Pancreas (tissue), 10 donors: Measurements from ENCODE around the gene TBC1D7. TPM values are rescaled to one million over a fixed set of nuclear protein-coding genes. Genes with fewer than 3 reads are reported as not detected.

ENCODE experiments used
- ATAC-seq, 4 donors: fragments of 200-7000 bp; cut with Tn5 transposase; one replicate each; pipeline versions ENCODE4 v1.8.0 to v1.9.1; 2020; ENCODE audit warnings: mild to moderate bottlenecking in 4 of 4, moderate library complexity in 4 of 4
- DNase-seq, 6 donors: peaks; one replicate each; pipeline ENCODE4 v3.0.0-alpha.2; 2020
- FAIRE-seq: peaks from 2 replicates; lab custom pipeline; 2012; peaks lifted over from hg19 to GRCh38; lab: Jason Lieb, UNC
- H3K27ac ChIP-seq, 4 donors: fragments of 200-600 bp; sonication (generic); 1 replicate in 3 of 4; 2 replicates in 1 of 4; pipeline versions ENCODE4 v1.5.0 to v1.8.0; 2020
- H3K27me3 ChIP-seq, 4 donors: fragments of 200-600 bp; one replicate each; pipeline ENCODE4 v1.8.0; 2021
- H3K36me3 ChIP-seq, 3 donors: fragments of 200-600 bp; sonication (generic) in 1 of 3; one replicate each; pipeline versions ENCODE4 v1.5.0 to v1.8.0; 2020 to 2021
- H3K4me1 ChIP-seq, 3 donors: fragments of 200-600 bp; one replicate each; pipeline ENCODE4 v1.8.0; 2021
- H3K4me3 ChIP-seq, 4 donors: fragments of 200-600 bp; sonication (generic) in 2 of 4; one replicate each; pipeline versions ENCODE4 v1.5.0 to v1.8.0; 2020 to 2021
- H3K9me3 ChIP-seq, 4 donors: fragments of 200-600 bp; one replicate each; pipeline ENCODE4 v1.8.0; 2021
- WGBS, 2 donors: extraction: QIAGEN DNeasy Blood & Tissue Kit; methylation state at CpG; one replicate each; pipeline ENCODE4 v1.1.7; 2013; 5-methylcytosine and 5-hydroxymethylcytosine counted together
- intact Hi-C, 3 donors: fragments of 100-400 bp; cut with DNase I; formaldehyde crosslinking; loops; one replicate each; pipeline versions ENCODE4 v1.11.1 to v1.14.2; 2022
- polyA plus RNA-seq, 2 donors: library from polyadenylated mRNA; stranded (reverse); fragments of 200-250 nt; gene quantifications; one replicate each; pipeline ENCODE4 v1.2.3, GENCODE V29; 2013
- total RNA-seq, 6 donors: library from RNA; stranded (reverse); fragmentation: NEBNext Ultra II Directional in 4 of 6; extraction: Animal tissue kit (Norgen Biotek cat#: 25700) in 4 of 6; gene quantifications; one replicate each; pipeline versions ENCODE4 v1.2.1 to v1.2.4, GENCODE V29; 2021 to 2023
- TF ChIP-seq, protein P1 (sequence below), 4 donors: fragments of 200-600 bp; sonication (generic) in 3 of 4; IDR thresholded peaks; one replicate each; pipeline versions ENCODE4 v1.5.0 to v1.8.0; 2021; ENCODE audit warnings: antibody characterized with exemption in 4 of 4
- donor health status: healthy with polysubstance abuse.
- donor health status: DM: no; HTN: no; CAD: no; lungs with moderate emphysema.
- donor health status: DM: no; HTN: no; CAD: no.
- donor health status: control.
- donor health status: control.
- donor health status: Bipolar disorder and iron deficiency.
- donor health status: DM: yes; HTN: yes; CAD: no.
- donor health status: DM: no; HTN: no; CAD: no.
- donor health status: DM: no; HTN: no; CAD: no.
- donor health status: DM: yes; HTN: yes; CAD: no.

The TBC1D7 gene
- total and polyA plus RNA-seq, 8 donors: 3.3 to 8.4 (median 6.7) TPM

- DNase-seq (peak in 2 of 6 donors; percentile 24 to 25), ATAC-seq (peak in 3 of 4 donors; percentile 44 to 55 (median 50)), FAIRE-seq (no peak)
- H3K9me3 ChIP-seq: no peaks in the 10 kb centered on the region
- WGBS, 2 donors: 56 to 57% methylated on average over 9 of the region's 9 CpGs
- no peaks in the 10 kb centered on the region for H3K27me3 ChIP-seq
- peaks cover 0 to 11% (median 0%) of the 10 kb centered on the region in 3 donors for H3K36me3 ChIP-seq
- TF ChIP-seq, protein P1, sequence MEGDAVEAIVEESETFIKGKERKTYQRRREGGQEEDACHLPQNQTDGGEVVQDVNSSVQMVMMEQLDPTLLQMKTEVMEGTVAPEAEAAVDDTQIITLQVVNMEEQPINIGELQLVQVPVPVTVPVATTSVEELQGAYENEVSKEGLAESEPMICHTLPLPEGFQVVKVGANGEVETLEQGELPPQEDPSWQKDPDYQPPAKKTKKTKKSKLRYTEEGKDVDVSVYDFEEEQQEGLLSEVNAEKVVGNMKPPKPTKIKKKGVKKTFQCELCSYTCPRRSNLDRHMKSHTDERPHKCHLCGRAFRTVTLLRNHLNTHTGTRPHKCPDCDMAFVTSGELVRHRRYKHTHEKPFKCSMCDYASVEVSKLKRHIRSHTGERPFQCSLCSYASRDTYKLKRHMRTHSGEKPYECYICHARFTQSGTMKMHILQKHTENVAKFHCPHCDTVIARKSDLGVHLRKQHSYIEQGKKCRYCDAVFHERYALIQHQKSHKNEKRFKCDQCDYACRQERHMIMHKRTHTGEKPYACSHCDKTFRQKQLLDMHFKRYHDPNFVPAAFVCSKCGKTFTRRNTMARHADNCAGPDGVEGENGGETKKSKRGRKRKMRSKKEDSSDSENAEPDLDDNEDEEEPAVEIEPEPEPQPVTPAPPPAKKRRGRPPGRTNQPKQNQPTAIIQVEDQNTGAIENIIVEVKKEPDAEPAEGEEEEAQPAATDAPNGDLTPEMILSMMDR (IDR thresholded peaks at IDR 0.05): no peak
- H3K4me1 ChIP-seq: no peaks in the 10 kb centered on the region
- peak overlapping the region in 1 of 4 donors; percentile 17 for H3K27ac ChIP-seq
- H3K4me3 ChIP-seq: no peak overlapping the region
- intact Hi-C loops: no loop called here
Observed at GRCh38 chr6:13289789-13290318, 38.5 kb downstream of the TBC1D7 start.

DNA sequence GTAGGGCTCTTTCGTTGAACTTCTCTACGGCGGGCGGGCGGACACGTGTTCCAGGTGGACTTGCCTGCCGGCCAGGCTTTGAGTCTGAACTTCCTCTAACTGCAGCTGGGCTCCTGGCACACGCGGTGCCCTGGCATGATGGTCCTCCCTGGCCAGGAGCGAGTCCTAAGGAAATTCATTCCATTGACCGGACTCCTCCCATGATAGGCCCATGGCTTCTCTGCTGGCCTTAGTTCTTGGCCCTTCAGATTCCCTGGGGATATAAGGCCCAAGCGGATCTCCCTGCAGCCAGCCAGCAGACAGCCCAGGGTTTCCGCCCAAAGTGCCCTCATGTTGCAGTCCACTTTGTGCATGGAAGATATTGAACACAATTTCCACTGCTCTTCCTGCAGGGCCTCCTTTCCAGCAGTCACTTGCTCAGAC lies 39.4 kb downstream of the TBC1D7 start:
- WGBS, 2 donors: 87 to 89% methylated on average over 13 of the region's 13 CpGs
- H3K4me1 ChIP-seq: no peaks in the 10 kb centered on the region
- TF ChIP-seq, protein P1 (IDR thresholded peaks at IDR 0.05): no peak
- no peak for ATAC-seq
- peaks cover 0 to 3% (median 0%) of the 10 kb centered on the region in 3 donors for H3K36me3 ChIP-seq
- no peak for FAIRE-seq
- no peak overlapping the region for H3K4me3 ChIP-seq
- no peaks in the 10 kb centered on the region for H3K27me3 ChIP-seq
- no peak for DNase-seq
- intact Hi-C loops: no loop called here
- H3K9me3 ChIP-seq: no peaks in the 10 kb centered on the region
- H3K27ac ChIP-seq: no peak overlapping the region

DNA sequence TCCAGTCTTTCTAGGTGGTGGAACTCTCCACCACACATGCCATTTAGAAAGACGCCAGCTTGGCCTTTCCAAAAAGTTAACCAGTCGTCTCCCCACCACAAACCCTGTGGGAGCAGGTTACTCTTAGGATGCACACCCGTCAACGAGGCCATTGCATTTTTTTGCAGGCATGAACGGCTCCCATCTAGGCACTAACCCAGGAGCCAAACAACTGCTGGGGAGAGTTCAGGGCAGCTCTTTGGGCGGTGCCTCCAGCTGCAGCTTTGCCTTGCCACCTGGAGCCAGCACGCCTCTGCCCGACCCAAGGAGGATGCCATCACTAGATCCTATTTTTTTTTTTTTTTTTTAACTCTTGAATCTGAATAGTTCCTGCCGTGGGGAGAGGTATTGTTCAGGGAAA lies 39.9 kb downstream of the TBC1D7 start:
- ATAC-seq: no peak
- H3K9me3 ChIP-seq: no peaks in the 10 kb centered on the region
- no peaks in the 10 kb centered on the region for H3K4me1 ChIP-seq
- no peak overlapping the region for H3K27ac ChIP-seq
- no peak overlapping the region for H3K4me3 ChIP-seq
- TF ChIP-seq, protein P1 (IDR thresholded peaks at IDR 0.05): no peak
- no peak for DNase-seq
- WGBS, 2 donors: 96 to 98% methylated on average over 9 of the region's 9 CpGs
- H3K27me3 ChIP-seq: no peaks in the 10 kb centered on the region
- no peak for FAIRE-seq
- intact Hi-C loops: no loop called here
- no peaks in the 10 kb centered on the region for H3K36me3 ChIP-seq

- no peaks in the 10 kb centered on the region for H3K4me1 ChIP-seq
- intact Hi-C loops: no loop called here
- H3K9me3 ChIP-seq: no peaks in the 10 kb centered on the region
- no peak overlapping the region for H3K27ac ChIP-seq
- H3K4me3 ChIP-seq: no peak overlapping the region
- ATAC-seq (no peak), FAIRE-seq (no peak), DNase-seq (no peak)
- WGBS, 2 donors: 98 to 99% methylated on average over 7 of the region's 7 CpGs
- no peaks in the 10 kb centered on the region for H3K27me3 ChIP-seq
- H3K36me3 ChIP-seq: no peaks in the 10 kb centered on the region
- TF ChIP-seq, protein P1 (IDR thresholded peaks at IDR 0.05): no peak
Observed at GRCh38 chr6:13287104-13287503, 41.2 kb downstream of the TBC1D7 start.

DNA sequence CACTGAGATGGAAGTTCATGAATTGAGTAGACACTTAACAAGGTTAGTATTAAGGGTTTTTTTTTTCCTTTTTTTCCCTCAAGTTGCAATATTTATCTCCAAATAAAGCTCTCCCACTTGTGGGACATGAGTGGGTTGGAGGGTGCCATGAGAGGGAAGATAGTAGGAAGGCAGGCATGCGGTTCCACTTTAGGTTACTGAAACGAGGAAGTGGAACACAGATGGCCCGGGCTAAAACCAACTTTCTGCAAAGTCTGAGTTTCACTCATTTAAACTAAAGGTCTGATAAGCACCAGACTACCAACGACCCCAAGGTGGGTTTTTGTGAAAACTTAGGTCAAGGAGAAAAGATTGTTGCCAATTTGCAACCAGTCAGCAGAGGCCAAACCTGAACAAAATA lies 42.2 kb downstream of the TBC1D7 start:
- no peak for FAIRE-seq
- Histone ChIP-seq H3K36me3 (no peaks in the 10 kb centered on the region), H3K4me1 (no peaks in the 10 kb centered on the region), H3K27me3 (no peaks in the 10 kb centered on the region), H3K27ac (no peak overlapping the region), H3K4me3 (no peak overlapping the region), H3K9me3 (no peaks in the 10 kb centered on the region)
- TF ChIP-seq, protein P1 (IDR thresholded peaks at IDR 0.05): no peak
- no peak for DNase-seq
- 88 to 93% methylated on average over 4 of the region's 4 CpGs for WGBS, 2 donors
- peak in 1 of 4 donors; percentile 69 for ATAC-seq
- intact Hi-C loops: no loop called here
